Measurements from ENCODE around the gene HECW1.

The HECW1 gene

DNA sequence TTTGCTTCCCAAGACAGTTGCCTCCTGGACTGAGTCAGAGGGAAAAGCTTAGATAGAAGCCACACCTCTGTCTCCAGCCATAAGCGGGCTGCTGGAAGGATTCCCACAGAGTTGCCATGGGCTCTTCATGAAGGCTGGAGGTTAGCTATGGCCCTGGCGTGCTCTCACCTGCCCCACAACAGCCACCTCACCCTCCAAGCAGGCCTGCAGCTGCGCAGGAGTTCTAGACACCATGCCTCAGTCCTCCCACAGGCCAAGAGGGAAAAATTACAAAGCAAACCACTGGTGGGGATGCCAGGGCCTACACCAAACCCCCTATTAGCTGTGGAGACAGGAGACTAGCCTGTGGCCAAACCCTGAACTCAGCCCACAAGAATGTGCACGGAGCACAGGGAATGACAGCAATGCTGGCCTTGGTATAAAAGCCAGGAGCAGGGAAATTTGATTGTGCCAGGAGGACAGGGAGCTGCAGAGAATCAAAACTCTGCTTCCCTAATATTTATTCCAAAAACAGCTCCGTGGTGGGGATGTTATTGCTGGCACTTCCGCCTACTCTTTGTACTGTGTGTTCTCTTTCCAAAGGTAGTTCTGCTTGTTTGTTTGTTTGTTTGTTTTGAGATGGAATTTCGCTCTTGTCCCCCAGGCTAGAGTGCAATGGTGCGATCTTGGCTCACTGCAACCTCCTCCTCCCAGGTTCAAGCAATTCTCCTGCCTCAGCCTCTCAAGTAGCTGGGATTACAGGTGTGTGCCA, 410.1 kb downstream of the HECW1 start:
- TF ChIP-seq, protein P1, sequence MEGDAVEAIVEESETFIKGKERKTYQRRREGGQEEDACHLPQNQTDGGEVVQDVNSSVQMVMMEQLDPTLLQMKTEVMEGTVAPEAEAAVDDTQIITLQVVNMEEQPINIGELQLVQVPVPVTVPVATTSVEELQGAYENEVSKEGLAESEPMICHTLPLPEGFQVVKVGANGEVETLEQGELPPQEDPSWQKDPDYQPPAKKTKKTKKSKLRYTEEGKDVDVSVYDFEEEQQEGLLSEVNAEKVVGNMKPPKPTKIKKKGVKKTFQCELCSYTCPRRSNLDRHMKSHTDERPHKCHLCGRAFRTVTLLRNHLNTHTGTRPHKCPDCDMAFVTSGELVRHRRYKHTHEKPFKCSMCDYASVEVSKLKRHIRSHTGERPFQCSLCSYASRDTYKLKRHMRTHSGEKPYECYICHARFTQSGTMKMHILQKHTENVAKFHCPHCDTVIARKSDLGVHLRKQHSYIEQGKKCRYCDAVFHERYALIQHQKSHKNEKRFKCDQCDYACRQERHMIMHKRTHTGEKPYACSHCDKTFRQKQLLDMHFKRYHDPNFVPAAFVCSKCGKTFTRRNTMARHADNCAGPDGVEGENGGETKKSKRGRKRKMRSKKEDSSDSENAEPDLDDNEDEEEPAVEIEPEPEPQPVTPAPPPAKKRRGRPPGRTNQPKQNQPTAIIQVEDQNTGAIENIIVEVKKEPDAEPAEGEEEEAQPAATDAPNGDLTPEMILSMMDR (conservative IDR thresholded peaks at IDR 0.05) = no peak
- H3K27ac ChIP-seq = no peak overlapping the region

DNA sequence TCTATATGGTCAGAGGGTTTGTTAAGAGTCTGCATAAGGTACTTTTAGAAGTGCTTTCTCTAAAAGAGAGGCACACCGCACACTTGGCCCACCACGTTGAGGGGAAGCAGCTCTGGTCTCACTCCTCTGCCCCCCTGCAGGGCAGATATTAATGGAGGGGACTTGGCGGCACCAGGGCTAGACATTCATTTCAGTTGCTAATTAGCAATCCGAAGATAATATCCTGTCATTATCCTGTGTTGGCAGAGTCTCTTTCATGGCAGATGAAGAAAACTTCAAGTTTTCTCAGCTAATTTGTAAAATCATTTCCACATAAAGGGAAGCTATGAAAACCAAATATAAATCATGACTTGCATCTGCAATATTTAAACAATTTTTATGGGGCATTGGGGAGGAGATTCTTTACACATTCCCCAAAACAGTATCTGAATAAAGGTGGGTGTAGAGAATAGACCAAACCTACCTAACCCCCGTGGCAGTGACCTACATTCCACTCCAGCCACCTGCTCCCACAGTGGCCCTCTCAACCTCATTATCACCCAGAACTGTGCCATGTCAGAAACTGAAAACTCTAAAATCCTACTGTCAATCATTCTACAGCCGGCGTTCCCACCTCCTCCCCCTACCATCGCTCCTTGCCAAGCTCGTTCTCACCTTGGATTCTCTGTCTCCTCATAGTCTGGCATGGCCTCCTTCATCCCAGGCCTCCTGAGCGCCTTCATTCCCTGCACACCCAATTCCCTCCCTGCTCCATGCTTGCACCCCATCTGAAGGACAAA, 416.3 kb downstream of the HECW1 start:
- H3K27ac ChIP-seq = peak overlapping the region; percentile 67; the same call in 1 of the 2 replicates
- TF ChIP-seq, protein P1 (conservative IDR thresholded peaks at IDR 0.05) = no peak

DNA sequence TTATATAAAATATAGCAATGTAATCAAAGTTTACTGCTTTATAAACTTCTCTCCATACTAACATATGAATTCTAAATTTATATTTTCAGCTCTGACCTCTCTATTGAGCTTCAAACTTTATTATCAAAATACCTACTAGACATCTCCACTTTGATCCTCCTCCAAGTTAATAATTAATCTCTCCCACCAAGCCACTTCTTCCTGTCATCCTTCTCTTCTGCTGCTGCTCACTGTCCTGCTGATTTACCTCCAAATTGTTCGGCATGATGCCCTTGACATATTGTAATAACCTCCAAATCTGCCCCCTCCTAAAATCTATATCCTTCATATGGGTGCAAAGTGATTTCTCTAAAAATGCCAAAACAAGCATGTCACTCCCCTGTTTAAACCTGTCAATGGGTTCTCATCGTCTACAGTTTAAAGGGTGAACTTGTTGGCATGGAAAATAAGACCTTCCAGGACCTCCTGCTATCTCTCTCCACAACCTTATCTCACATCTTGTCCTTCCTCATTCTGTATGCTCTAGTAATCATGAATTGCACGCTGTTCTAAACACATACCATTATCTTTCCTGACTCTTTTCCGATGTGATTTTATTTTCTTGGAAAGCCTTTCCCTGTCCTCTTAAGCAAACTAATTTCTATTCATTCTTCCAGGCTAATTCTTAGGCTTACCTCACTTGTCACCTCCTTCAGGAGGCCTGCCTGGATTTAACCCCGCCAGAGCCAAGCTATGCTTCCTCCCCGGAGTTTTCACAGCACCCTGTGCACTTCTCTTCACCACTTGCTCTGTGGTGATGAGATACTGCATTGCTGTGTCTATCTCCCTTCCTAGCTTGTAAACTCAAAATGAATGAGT, 418.3 kb downstream of the HECW1 start:
- peak overlapping the region; percentile 67 for H3K27ac ChIP-seq
- TF ChIP-seq, protein P1 (conservative IDR thresholded peaks at IDR 0.05) = no peak

DNA sequence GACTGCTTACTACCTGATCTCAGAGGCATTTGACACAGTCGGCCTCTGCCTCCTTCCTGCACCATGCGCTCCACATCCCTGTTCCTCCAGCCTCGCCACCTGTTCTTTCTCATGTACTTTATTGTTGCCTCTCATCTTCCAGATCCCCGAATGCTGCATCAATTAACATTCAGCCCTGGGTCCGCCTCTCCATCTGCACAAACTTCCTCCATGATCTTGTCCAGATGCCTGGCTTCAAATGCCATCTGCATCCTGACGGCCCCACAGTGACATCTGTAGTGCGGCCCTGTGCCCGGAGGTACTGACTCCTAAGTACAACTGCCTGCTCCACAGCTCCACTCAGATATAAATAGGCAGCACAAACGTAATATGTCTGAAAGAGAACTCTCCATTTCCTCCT, 419.3 kb downstream of the HECW1 start:
- TF ChIP-seq, protein P1 (conservative IDR thresholded peaks at IDR 0.05) = no peak
- peak overlapping the region; percentile 67 for H3K27ac ChIP-seq

DNA sequence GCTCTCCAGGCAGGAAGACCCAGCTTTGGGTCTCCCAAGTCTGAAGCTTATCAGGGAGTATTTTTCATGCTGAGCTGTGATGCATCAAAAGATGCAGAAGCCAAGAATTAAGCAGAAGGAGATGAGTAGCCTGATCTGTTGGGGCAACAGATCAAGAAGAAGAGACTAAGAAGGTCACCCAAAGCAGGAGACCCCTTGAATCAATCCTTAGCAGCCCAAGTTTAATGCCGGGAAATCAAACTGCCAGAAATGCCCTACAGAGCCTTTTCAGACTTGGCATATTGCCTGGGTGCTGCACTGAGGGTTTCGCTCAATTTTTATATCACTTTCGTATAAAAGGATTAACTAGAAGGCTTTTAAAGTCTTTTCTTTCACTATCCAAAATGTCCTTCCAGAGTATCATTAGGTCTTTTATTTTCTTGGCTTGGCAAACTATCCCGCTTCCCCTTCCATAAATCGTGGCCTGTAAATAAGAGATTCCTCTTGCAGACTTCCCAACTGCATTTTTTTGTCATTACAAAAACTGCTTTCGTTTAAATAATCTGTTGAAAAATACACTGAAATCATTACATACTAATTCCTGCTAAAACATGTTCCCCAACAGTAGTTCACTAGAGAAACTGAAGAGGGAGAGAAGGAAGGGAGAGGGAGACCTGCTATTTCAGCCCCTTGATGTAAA, 421.5 kb downstream of the HECW1 start:
- TF ChIP-seq, protein P1 (conservative IDR thresholded peaks at IDR 0.05) = no peak
- H3K27ac ChIP-seq = peak overlapping the region; percentile 67; the same call in 1 of the 2 replicates

DNA sequence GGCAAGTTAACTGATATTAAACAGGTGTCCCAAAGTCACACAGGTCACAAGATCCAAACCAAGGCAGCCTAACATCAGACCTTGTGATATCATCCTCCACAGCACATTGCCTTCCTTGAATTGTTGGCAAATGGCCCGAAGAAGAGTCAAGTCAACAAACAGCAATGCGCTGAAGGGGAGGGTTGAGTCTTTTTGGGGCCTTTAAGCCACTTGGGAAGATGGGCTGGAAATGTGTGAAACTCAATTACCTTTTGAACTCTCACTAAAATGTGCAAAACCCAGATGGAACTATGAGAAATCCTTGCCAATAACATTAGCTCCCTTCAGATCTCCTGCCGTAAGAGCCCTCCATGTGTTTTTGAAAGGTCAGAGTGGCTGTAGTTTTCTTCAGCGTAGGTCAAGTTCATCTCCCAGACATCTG, 422.6 kb downstream of the HECW1 start:
- no peak overlapping the region for H3K27ac ChIP-seq
- TF ChIP-seq, protein P1 (conservative IDR thresholded peaks at IDR 0.05) = no peak

All from VCaP (cell line).